Measurements from ENCODE around the gene ABI2.
A peak's percentile ranks its signal among the peaks of the same experiment; 100 is the strongest.

ABI2 gene

GRCh38 chr2:203328760-203329540 lies 756 bp downstream of the ABI2 start:
- TF ChIP-seq EZH2 (IDR thresholded peaks at IDR 0.05; ENCODE audit: borderline replicate concordance, low read length), result no peak
- TF ChIP-seq CTCF (IDR thresholded peaks at IDR 0.05; ENCODE audit: low read length), result no peak
- no peaks in the 10 kb centered on the region for H4K20me1 ChIP-seq (ENCODE audit: insufficient read depth, low read length)
- no peaks in the 10 kb centered on the region for H3K9me2 ChIP-seq (ENCODE audit: low read depth, low read length)
- H3F3A ChIP-seq (ENCODE audit: insufficient read depth, low read length), result 0 out of 2 replicates have a peak, but pooled peaks cover 8% of the 10 kb centered on the region
- no peak overlapping the region for H3K27ac ChIP-seq (ENCODE audit: low read depth, low read length, poor library complexity, severe bottlenecking)
- H2AFZ ChIP-seq (ENCODE audit: low read length), result peak overlapping the region; percentile 82; the same call in 1 of the 2 replicates
- H3K4me1 ChIP-seq (ENCODE audit: insufficient read depth, low read length, severe bottlenecking), result peaks cover 24% of the 10 kb centered on the region
- H3K4me3 ChIP-seq (ENCODE audit: low read depth, low read length, poor library complexity, severe bottlenecking), result peak overlapping the region; percentile 93
- peaks cover 17% of the 10 kb centered on the region; the same call in 1 of the 2 replicates for H3K79me2 ChIP-seq (ENCODE audit: insufficient read depth, low read length)
- H3K27me3 ChIP-seq (ENCODE audit: insufficient read depth, low read length), result no peaks in the 10 kb centered on the region
- no peaks in the 10 kb centered on the region for H3K36me3 ChIP-seq (ENCODE audit: insufficient read depth, low read length)
- H3K4me2 ChIP-seq (ENCODE audit: low read length), result peak overlapping the region; percentile 75
- no peaks in the 10 kb centered on the region for H3K9me3 ChIP-seq (ENCODE audit: low read length)
- peak overlapping the region; percentile 81 for H3K9ac ChIP-seq (ENCODE audit: low read length)

- H3K9me2 ChIP-seq (ENCODE audit: low read depth, low read length), result no peaks in the 10 kb centered on the region
- H3K4me2 ChIP-seq (ENCODE audit: low read length), result peak overlapping the region; percentile 75
- no peaks in the 10 kb centered on the region for H3K27me3 ChIP-seq (ENCODE audit: insufficient read depth, low read length)
- H4K20me1 ChIP-seq (ENCODE audit: insufficient read depth, low read length), result no peaks in the 10 kb centered on the region
- peaks cover 17% of the 10 kb centered on the region; the same call in 1 of the 2 replicates for H3K79me2 ChIP-seq (ENCODE audit: insufficient read depth, low read length)
- H3K4me3 ChIP-seq (ENCODE audit: low read depth, low read length, poor library complexity, severe bottlenecking), result peak overlapping the region; percentile 93
- H2AFZ ChIP-seq (ENCODE audit: low read length), result no peak overlapping the region
- 0 out of 2 replicates have a peak, but pooled peaks cover 8% of the 10 kb centered on the region for H3F3A ChIP-seq (ENCODE audit: insufficient read depth, low read length)
- no peaks in the 10 kb centered on the region for H3K36me3 ChIP-seq (ENCODE audit: insufficient read depth, low read length)
- no peak overlapping the region for H3K9ac ChIP-seq (ENCODE audit: low read length)
- no peaks in the 10 kb centered on the region for H3K9me3 ChIP-seq (ENCODE audit: low read length)
- H3K4me1 ChIP-seq (ENCODE audit: insufficient read depth, low read length, severe bottlenecking), result peaks cover 24% of the 10 kb centered on the region
- TF ChIP-seq CTCF (IDR thresholded peaks at IDR 0.05; ENCODE audit: low read length) (no peak), EZH2 (IDR thresholded peaks at IDR 0.05; ENCODE audit: borderline replicate concordance, low read length) (no peak)
- no peak overlapping the region for H3K27ac ChIP-seq (ENCODE audit: low read depth, low read length, poor library complexity, severe bottlenecking)
These were observed 2.2 kb downstream of the ABI2 start for GRCh38 chr2:203330434-203330833.

GRCh38 chr2:203338322-203338721 lies 10.1 kb downstream of the ABI2 start:
- H3K4me1 ChIP-seq (ENCODE audit: insufficient read depth, low read length, severe bottlenecking), result no peaks in the 10 kb centered on the region
- no peak overlapping the region for H3K4me2 ChIP-seq (ENCODE audit: low read length)
- no peaks in the 10 kb centered on the region for H3K9me3 ChIP-seq (ENCODE audit: low read length)
- no peak overlapping the region for H3K4me3 ChIP-seq (ENCODE audit: low read depth, low read length, poor library complexity, severe bottlenecking)
- no peaks in the 10 kb centered on the region for H3K27me3 ChIP-seq (ENCODE audit: insufficient read depth, low read length)
- TF ChIP-seq CTCF (IDR thresholded peaks at IDR 0.05; ENCODE audit: low read length) (no peak), EZH2 (IDR thresholded peaks at IDR 0.05; ENCODE audit: borderline replicate concordance, low read length) (no peak)
- H3K27ac ChIP-seq (ENCODE audit: low read depth, low read length, poor library complexity, severe bottlenecking), result no peak overlapping the region
- no peak overlapping the region for H3K9ac ChIP-seq (ENCODE audit: low read length)
- H3K36me3 ChIP-seq (ENCODE audit: insufficient read depth, low read length), result 0 out of 2 replicates have a peak, but pooled peaks cover 7% of the 10 kb centered on the region
- peaks cover 2% of the 10 kb centered on the region; the same call in 1 of the 2 replicates for H3K79me2 ChIP-seq (ENCODE audit: insufficient read depth, low read length)
- H3F3A ChIP-seq (ENCODE audit: insufficient read depth, low read length), result no peaks in the 10 kb centered on the region
- no peaks in the 10 kb centered on the region for H3K9me2 ChIP-seq (ENCODE audit: low read depth, low read length)
- H2AFZ ChIP-seq (ENCODE audit: low read length), result no peak overlapping the region
- no peaks in the 10 kb centered on the region for H4K20me1 ChIP-seq (ENCODE audit: insufficient read depth, low read length)

Measured in OCI-LY1 (cell line).